HG02588 (cell line): ENCODE results near the gene TMEM238L.
"Not testable (repeated sequence)": the region's sequence is repeated elsewhere in the genome, so short reads cannot be mapped to it uniquely, and the experiment has no call there.

Experiments used
- ATAC-seq: cut with Tn5 transposase; IDR thresholded peaks from one replicate; pipeline ENCODE4 v1.9.1; 2021; ENCODE audit warnings: mild to moderate bottlenecking, moderate library complexity; ENCODE audit not compliant: unreplicated experiment

TMEM238L gene, protein sequence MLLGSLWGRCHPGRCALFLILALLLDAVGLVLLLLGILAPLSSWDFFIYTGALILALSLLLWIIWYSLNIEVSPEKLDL

DNA sequence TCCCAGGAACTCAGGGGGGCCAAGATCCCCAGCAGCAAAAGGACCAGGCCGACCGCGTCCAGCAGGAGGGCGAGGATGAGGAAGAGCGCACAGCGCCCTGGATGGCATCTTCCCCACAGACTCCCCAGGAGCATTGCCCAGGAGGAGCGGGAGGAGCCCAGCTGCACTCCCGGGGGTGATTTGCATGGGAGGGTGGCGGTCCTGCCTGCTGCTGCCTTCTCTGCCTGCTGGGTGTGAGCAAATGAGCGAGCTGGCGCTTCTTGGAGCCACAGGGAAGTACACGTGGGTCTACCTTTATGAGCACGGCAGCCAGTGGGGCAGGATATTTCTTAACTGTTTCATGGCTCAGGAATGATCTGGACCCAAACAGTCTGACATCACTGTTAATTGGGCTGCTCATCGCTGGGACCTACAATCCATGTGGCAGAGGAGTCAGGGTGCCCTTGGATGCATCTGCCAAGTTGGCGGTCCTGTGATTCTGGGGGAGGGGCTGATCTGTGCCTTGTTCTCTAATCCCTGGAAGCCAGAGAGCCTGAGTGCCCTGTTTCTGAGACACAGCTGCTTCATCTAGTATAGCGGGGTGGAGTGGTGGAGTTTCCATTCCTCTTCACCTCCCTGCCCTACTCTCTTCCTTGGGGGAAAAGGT lies at the start of gene TMEM238L:
TMEM238L (minus strand) TSS at position 270 of the 646 bp plus-strand sequence; CDS start at position 134, 136 bp downstream.
- ATAC-seq, result no peak

- not testable (repeated sequence) for ATAC-seq
Measured at GRCh38 chr17:10846636-10847035, 42.7 kb upstream of the TMEM238L start.

DNA sequence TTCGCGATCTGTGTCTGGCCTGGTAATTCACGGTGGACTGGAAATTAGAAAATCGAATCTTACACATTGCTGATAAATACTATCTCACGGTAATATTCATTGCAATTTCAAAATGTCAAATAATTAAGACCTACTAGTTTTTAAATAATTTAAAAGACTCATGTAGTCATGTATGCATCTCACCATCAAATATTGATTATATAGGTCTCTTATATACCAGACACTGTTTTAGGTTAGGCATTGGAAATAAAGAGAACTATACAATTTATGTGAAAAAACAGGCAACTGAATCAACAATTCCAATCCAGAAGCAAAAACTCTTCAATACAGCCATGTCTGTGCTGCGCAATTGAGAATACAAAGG lies 41.5 kb upstream of the TMEM238L start:
- no peak for ATAC-seq

GRCh38 chr17:10844621-10845387 lies 40.9 kb upstream of the TMEM238L start:
- ATAC-seq, result peak; percentile 79

GRCh38 chr17:10843811-10844210 lies 39.9 kb upstream of the TMEM238L start:
- no peak for ATAC-seq

DNA sequence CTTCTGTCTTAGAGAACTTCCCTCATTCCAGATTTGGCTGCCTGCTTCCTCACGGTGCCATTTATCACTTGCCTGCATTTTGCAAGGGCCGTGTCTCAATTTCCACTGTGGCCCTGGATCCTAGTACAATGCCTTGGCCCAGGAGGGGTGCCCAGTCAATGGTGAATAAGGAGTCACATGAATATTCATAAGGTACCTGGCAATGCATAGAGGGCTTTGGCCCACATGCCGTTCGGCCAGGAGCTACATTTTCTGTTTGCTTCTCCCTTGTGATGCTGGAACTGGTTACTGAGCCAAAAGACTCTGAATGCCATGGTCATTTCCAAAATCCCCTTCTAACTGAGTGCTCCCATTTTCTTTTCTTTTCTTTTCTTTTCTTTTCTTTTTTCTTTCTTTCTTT lies 38.8 kb upstream of the TMEM238L start:
- no peak for ATAC-seq

- ATAC-seq, result no peak
Measured at GRCh38 chr17:10838682-10839081, 34.8 kb upstream of the TMEM238L start.

DNA sequence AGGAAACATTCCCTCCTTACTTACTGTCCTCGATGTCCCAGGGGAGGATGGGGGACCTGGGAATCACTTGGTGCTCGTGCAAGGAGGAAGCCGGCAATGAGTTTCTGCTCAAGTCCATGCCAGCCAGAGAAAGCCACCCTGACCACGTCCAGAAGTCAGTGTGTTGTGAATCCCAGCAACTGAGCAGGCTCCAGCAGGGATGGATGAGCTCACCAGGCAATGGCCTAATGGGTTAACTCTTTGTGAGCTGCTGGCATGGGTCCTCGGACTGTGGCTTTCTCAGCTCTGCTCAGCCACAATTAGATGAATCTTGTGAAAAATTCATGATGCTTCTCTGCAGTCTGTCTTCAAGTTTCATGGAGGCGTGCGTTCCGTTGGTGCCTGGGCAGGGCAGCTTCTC lies 34.0 kb upstream of the TMEM238L start, which contains the start of gene PIRT:
PIRT (minus strand) TSS at position 167 of the 400 bp plus-strand sequence. CDS start 12,442 bp downstream, outside the sequence.
- no peak for ATAC-seq

DNA sequence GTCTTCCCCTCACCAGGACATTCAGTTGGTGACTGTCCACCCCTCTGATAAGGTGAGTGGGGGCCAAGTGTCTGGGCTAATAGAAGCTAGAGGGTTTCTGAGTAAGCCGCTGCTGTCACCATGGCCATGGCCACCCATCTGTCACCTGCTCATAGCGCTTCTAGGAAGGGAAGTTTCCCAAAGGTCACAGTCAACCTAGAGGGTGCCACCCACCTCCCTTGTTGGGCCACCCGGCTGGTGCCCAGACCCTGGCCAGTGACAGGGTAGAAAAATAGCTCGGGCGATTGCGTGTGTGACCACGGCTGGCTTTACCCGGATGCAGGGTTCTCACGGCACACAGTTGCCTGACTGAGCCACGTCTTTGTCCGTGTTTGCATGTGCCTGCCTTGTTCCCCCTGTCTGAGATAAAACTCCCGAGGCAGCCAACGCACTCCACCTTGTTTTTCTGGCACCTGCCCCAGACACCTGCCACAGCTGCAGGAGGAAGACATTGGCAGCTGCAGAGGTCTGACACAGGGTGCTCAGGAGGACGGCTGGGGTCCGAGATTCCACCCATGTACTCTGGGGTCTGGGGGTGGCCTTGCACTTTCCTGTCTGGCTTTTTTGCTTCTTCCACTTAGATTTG lies 33.2 kb upstream of the TMEM238L start:
- no peak for ATAC-seq

DNA sequence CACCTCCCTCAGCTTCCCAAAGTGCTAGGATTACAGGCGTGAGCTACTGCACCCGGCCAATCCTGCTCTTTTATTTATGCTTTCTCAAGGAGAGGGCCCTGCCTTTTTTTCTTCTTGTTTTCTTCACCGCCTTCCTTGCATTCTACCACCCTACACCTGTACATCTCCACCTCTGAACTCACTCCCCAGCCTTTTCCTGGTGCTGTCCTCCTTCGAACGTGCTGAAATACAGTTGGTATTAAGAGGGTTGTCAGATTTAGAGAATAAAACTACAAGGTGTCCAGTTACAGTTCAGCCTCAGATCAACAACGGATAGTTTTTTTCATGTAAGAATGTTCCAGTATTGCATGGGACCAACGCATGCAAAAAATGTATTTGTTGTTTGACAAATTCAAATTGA lies 32.2 kb upstream of the TMEM238L start:
- no peak for ATAC-seq

GRCh38 chr17:10831696-10832095 lies 27.8 kb upstream of the TMEM238L start:
- no peak for ATAC-seq

GRCh38 chr17:10827898-10828552 lies 24.1 kb upstream of the TMEM238L start:
- ATAC-seq, result no peak

- ATAC-seq, result no peak
Measured at GRCh38 chr17:10824874-10825273, 21.0 kb upstream of the TMEM238L start.

GRCh38 chr17:10821770-10822169 lies 17.9 kb upstream of the TMEM238L start:
- no peak for ATAC-seq

DNA sequence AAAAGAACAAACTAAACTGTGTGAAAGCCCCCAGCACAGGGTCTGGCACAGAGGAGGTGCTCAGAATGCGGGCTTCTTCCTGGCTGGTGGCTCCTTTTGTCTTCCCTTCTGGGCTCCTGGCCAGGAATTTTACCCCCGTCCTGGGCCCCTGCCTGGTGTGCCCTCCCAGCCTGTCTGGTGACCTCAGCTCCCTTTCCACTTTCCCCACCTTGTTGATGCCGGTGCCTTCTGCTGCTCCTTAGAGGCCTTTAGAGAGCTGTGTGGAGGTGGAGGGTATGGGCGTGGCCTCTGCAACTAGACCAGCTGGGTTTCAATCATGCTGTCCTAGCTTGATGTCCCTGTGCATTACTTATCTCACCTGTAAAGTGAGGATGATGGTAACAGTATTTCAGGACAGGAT lies 17.2 kb upstream of the TMEM238L start:
- no peak for ATAC-seq

GRCh38 chr17:10815319-10815718 lies 11.4 kb upstream of the TMEM238L start:
- no peak for ATAC-seq

DNA sequence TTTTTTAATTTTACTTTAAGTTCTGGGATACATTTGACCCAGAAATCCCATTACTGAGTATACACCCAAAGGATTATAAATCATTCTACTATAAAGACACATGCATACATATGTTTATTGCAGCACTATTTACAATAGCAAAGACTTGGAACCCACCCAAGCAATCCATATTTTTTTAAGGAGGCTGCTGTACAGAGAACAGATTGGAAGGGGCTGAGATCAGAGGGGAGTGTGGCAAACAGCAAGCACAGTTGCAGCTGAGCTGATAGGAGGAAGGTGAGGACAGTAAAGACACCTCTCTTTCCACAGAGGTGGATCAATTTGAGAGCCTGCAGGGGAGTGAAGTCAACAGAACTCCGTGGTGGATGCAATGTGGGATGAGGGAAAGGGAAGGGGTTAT lies 10.2 kb upstream of the TMEM238L start:
- no peak for ATAC-seq

DNA sequence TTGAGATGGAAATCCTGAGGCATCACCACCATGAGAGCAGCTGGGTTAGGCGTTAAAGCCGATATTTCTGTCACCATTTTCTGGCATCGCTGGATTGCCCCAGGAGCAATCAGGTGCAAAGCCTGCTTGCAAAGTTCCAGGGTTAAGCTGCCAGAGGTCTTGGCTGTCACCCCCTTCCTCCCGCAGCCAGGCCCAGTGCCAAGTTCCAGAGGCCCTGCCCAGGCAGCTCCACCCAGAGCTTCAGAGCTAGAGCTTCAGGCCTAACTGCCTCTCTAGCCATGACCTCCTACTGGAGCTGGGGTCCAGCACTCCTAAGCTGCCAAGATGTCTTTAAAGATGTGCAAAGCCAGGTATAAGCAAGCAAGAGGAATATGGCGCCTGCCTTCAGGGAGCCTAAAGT lies 8.8 kb upstream of the TMEM238L start:
- ATAC-seq, result no peak

DNA sequence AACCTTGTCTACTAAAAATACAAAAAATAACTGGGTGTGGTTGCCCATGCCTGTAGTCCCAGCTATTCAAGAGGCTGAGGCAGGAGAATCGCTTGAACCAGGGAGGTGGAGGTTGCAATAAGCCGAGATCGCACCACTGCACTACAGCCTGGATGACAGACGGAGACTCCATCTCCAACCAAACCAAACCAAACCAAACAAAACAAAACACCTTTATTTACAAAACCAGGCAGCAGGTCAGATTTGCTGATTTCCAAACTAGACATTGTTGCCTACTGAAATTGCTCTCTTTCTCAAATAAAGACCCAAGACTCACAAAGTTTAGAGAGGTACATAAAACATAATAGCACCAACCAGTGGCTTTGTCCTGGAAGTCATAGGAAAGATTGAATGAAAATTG lies 5.7 kb upstream of the TMEM238L start:
- ATAC-seq, result no peak

GRCh38 chr17:10807704-10808128 lies 3.8 kb upstream of the TMEM238L start:
- no peak for ATAC-seq

DNA sequence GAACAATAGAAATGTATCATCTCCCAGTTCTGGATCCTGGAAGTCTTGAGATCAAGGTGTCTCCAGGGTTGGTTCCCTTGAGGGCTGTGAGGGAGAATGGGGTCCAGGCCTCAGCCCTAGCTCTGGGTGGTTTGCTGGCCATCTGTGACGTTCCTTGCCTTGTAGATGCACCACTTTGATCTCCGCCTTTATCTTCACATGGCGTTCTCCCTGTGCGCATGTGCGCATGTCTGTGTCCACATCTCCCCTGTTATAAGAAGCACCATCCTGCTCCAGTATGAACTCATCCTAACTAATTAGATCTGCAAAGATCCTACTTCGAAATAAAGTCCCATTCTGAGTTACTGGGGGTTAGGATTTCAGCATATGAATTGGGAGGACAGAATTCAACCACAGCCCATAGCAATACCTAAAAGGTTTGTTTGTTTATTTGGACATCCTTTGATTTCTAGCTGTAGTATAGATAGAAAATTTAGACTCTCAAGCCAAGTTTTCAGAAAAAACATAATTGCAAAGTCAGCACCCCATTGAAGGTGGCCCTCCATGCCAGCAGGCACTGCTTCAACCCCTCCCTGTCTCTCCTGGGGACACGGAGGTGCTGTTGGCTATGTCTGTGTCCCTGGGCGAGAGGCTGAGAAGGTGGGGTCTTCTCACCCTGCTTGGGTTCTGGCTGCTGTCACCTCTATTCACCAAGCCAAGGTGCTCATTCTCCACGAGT lies 2.8 kb upstream of the TMEM238L start:
- no peak for ATAC-seq
